Uterus (tissue), 2 donors: ENCODE data around the gene SHKBP1.

ENCODE experiments used
- POLR2A ChIP-seq, 2 donors: fragments of 450-650 bp; IDR thresholded peaks; one replicate each; pipeline ENCODE4 v1.6.1; 2016; ENCODE audit warnings: antibody characterized with exemption in 2 of 2, mild to moderate bottlenecking in 1 of 2, moderate library complexity in 1 of 2
- TF ChIP-seq, protein P1 (sequence below), 4 experiments: fragments of 200-600 bp in 2 of 4; fragments of 450-650 bp in 2 of 4; sonication (generic) in 2 of 4; IDR thresholded peaks; one replicate each; pipeline ENCODE4 v1.5.1; 2016 to 2019; ENCODE audit warnings: antibody characterized with exemption in 4 of 4, mild to moderate bottlenecking in 2 of 4, moderate library complexity in 1 of 4

DNA sequence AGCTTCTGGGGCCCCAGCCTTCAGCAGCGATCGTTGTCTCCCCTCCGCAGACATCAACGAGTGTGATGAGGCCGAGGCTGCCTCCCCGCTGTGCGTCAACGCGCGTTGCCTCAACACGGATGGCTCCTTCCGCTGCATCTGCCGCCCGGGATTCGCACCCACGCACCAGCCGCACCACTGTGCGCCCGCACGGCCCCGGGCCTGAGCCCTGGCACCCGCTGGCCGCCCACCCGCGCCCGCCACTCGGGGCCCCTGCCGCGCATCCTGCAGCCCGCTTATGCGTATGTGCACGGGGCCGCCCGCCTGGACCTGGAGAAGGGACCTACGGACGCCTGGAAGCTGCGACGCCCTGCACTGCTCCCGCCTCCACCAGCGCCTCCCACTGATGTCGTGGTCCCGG is 52.7 kb downstream of the SHKBP1 start:
- no peak for TF ChIP-seq POLR2A (IDR thresholded peaks at IDR 0.05)
- TF ChIP-seq, protein P1, sequence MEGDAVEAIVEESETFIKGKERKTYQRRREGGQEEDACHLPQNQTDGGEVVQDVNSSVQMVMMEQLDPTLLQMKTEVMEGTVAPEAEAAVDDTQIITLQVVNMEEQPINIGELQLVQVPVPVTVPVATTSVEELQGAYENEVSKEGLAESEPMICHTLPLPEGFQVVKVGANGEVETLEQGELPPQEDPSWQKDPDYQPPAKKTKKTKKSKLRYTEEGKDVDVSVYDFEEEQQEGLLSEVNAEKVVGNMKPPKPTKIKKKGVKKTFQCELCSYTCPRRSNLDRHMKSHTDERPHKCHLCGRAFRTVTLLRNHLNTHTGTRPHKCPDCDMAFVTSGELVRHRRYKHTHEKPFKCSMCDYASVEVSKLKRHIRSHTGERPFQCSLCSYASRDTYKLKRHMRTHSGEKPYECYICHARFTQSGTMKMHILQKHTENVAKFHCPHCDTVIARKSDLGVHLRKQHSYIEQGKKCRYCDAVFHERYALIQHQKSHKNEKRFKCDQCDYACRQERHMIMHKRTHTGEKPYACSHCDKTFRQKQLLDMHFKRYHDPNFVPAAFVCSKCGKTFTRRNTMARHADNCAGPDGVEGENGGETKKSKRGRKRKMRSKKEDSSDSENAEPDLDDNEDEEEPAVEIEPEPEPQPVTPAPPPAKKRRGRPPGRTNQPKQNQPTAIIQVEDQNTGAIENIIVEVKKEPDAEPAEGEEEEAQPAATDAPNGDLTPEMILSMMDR (IDR thresholded peaks at IDR 0.05), result no peak
